H1 (cell line): Measurements from ENCODE around the gene HK1.

ENCODE experiments used
- CHD2 ChIP-seq: IDR thresholded peaks from 2 replicates; pipeline ENCODE4 v1.6.1; 2012; ENCODE audit warnings: low read length, improper control_type of control experiment
- CREB1 ChIP-seq: IDR thresholded peaks from 2 replicates; pipeline ENCODE4 v1.6.1; 2012; ENCODE audit warnings: inconsistent platforms
- GABPA ChIP-seq: IDR thresholded peaks from 2 replicates; pipeline ENCODE4 v1.6.1; 2011; ENCODE audit warnings: mild to moderate bottlenecking, low read length, moderate library complexity, borderline replicate concordance; ENCODE audit not compliant: insufficient read depth
- HDAC2 ChIP-seq, 2 experiments: fragments of 300-600 bp in 1 of 2; sonication (generic) in 1 of 2; IDR thresholded peaks; 2 replicates each; pipeline ENCODE4 v1.6.1; 2011 to 2012; ENCODE audit warnings: low read depth in 2 of 2, low read length in 2 of 2, mild to moderate bottlenecking in 2 of 2, moderate library complexity in 2 of 2, borderline replicate concordance in 1 of 2, inconsistent platforms in 1 of 2
- JUN ChIP-seq: IDR thresholded peaks from 2 replicates; pipeline ENCODE4 v1.6.1; 2011; ENCODE audit warnings: low read depth, mild to moderate bottlenecking, improper control_type of control experiment, low read length
- KDM1A ChIP-seq: fragments of 200-600, 300-600 bp; sonication (generic); IDR thresholded peaks from 2 replicates; pipeline ENCODE4 v1.7.1; 2016; ENCODE audit warnings: mild to moderate bottlenecking, low read length, borderline replicate concordance
- MAX ChIP-seq: IDR thresholded peaks from 2 replicates; pipeline ENCODE4 v1.6.1; 2012; ENCODE audit warnings: inconsistent platforms
- PHF8 ChIP-seq: fragments of 200-600 bp; sonication (generic); conservative IDR thresholded peaks from 2 replicates; pipeline ENCODE4 v1.7.1; 2012; ENCODE audit warnings: low read depth, mild to moderate bottlenecking, inconsistent platforms, low read length, moderate library complexity
- POLR2A ChIP-seq, 2 experiments: IDR thresholded peaks; 1 replicate in 1 of 2; 2 replicates in 1 of 2; pipeline ENCODE4 v1.6.1; 2011; ENCODE audit warnings: low read depth in 2 of 2, low read length in 2 of 2, mild to moderate bottlenecking in 2 of 2; ENCODE audit errors: control extremely low read depth in 1 of 2
- RNF2 ChIP-seq: fragments of 200-900, 300-1000 bp; sonication (generic); IDR thresholded peaks from 2 replicates; pipeline ENCODE4 v1.7.1; 2016; ENCODE audit warnings: borderline replicate concordance, low read depth, mild to moderate bottlenecking, antibody characterized with exemption, low read length; ENCODE audit not compliant: poor library complexity, severe bottlenecking; ENCODE audit errors: missing control alignments
- TAF7 ChIP-seq: optimal IDR thresholded peaks from 2 replicates; pipeline ENCODE3; 2011; ENCODE audit warnings: low read depth, mild to moderate bottlenecking, inconsistent platforms, low read length, moderate library complexity, borderline replicate concordance
- YY1 ChIP-seq: IDR thresholded peaks from 2 replicates; pipeline ENCODE4 v1.6.1; 2011; ENCODE audit warnings: low read depth, mild to moderate bottlenecking, low read length
- TF ChIP-seq, protein P1 (sequence below), 3 experiments: IDR thresholded peaks; 1 replicate in 2 of 3; 2 replicates in 1 of 3; pipeline versions ENCODE4 v1.5.1 to v1.6.1; 2011; ENCODE audit warnings: low read length in 3 of 3, mild to moderate bottlenecking in 3 of 3, inconsistent platforms in 2 of 3, low read depth in 1 of 3, moderate library complexity in 1 of 3; ENCODE audit not compliant: insufficient read depth in 1 of 3; ENCODE audit errors: control extremely low read depth in 1 of 3
- TF ChIP-seq, protein P2 (sequence below): fragments of 300-600 bp; sonication (generic); IDR thresholded peaks from 2 replicates; pipeline ENCODE4 v1.7.1; 2012; ENCODE audit warnings: low read length, moderate library complexity, mild to moderate bottlenecking, inconsistent platforms; ENCODE audit not compliant: insufficient replicate concordance

- TF ChIP-seq MAX (no peak), JUN (no peak), POLR2A (IDR thresholded peaks at IDR 0.05; ENCODE audit: control extremely low read depth in 1 of 2, low read depth in 2 of 2, low read length in 2 of 2) (no peak), GABPA (no peak), CREB1 (no peak), KDM1A (no peak), PHF8 (no peak), TAF7 (no peak), HDAC2 (IDR thresholded peaks at IDR 0.05; ENCODE audit: borderline replicate concordance in 1 of 2, low read depth in 2 of 2, low read length in 2 of 2) (no peak), YY1 (no peak), CHD2 (no peak), RNF2 (no peak)
- TF ChIP-seq, protein P1, sequence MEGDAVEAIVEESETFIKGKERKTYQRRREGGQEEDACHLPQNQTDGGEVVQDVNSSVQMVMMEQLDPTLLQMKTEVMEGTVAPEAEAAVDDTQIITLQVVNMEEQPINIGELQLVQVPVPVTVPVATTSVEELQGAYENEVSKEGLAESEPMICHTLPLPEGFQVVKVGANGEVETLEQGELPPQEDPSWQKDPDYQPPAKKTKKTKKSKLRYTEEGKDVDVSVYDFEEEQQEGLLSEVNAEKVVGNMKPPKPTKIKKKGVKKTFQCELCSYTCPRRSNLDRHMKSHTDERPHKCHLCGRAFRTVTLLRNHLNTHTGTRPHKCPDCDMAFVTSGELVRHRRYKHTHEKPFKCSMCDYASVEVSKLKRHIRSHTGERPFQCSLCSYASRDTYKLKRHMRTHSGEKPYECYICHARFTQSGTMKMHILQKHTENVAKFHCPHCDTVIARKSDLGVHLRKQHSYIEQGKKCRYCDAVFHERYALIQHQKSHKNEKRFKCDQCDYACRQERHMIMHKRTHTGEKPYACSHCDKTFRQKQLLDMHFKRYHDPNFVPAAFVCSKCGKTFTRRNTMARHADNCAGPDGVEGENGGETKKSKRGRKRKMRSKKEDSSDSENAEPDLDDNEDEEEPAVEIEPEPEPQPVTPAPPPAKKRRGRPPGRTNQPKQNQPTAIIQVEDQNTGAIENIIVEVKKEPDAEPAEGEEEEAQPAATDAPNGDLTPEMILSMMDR (IDR thresholded peaks at IDR 0.05; ENCODE audit: control extremely low read depth in 1 of 3, insufficient read depth in 1 of 3, low read depth in 1 of 3, low read length in 3 of 3), result no peak
- TF ChIP-seq, protein P2, sequence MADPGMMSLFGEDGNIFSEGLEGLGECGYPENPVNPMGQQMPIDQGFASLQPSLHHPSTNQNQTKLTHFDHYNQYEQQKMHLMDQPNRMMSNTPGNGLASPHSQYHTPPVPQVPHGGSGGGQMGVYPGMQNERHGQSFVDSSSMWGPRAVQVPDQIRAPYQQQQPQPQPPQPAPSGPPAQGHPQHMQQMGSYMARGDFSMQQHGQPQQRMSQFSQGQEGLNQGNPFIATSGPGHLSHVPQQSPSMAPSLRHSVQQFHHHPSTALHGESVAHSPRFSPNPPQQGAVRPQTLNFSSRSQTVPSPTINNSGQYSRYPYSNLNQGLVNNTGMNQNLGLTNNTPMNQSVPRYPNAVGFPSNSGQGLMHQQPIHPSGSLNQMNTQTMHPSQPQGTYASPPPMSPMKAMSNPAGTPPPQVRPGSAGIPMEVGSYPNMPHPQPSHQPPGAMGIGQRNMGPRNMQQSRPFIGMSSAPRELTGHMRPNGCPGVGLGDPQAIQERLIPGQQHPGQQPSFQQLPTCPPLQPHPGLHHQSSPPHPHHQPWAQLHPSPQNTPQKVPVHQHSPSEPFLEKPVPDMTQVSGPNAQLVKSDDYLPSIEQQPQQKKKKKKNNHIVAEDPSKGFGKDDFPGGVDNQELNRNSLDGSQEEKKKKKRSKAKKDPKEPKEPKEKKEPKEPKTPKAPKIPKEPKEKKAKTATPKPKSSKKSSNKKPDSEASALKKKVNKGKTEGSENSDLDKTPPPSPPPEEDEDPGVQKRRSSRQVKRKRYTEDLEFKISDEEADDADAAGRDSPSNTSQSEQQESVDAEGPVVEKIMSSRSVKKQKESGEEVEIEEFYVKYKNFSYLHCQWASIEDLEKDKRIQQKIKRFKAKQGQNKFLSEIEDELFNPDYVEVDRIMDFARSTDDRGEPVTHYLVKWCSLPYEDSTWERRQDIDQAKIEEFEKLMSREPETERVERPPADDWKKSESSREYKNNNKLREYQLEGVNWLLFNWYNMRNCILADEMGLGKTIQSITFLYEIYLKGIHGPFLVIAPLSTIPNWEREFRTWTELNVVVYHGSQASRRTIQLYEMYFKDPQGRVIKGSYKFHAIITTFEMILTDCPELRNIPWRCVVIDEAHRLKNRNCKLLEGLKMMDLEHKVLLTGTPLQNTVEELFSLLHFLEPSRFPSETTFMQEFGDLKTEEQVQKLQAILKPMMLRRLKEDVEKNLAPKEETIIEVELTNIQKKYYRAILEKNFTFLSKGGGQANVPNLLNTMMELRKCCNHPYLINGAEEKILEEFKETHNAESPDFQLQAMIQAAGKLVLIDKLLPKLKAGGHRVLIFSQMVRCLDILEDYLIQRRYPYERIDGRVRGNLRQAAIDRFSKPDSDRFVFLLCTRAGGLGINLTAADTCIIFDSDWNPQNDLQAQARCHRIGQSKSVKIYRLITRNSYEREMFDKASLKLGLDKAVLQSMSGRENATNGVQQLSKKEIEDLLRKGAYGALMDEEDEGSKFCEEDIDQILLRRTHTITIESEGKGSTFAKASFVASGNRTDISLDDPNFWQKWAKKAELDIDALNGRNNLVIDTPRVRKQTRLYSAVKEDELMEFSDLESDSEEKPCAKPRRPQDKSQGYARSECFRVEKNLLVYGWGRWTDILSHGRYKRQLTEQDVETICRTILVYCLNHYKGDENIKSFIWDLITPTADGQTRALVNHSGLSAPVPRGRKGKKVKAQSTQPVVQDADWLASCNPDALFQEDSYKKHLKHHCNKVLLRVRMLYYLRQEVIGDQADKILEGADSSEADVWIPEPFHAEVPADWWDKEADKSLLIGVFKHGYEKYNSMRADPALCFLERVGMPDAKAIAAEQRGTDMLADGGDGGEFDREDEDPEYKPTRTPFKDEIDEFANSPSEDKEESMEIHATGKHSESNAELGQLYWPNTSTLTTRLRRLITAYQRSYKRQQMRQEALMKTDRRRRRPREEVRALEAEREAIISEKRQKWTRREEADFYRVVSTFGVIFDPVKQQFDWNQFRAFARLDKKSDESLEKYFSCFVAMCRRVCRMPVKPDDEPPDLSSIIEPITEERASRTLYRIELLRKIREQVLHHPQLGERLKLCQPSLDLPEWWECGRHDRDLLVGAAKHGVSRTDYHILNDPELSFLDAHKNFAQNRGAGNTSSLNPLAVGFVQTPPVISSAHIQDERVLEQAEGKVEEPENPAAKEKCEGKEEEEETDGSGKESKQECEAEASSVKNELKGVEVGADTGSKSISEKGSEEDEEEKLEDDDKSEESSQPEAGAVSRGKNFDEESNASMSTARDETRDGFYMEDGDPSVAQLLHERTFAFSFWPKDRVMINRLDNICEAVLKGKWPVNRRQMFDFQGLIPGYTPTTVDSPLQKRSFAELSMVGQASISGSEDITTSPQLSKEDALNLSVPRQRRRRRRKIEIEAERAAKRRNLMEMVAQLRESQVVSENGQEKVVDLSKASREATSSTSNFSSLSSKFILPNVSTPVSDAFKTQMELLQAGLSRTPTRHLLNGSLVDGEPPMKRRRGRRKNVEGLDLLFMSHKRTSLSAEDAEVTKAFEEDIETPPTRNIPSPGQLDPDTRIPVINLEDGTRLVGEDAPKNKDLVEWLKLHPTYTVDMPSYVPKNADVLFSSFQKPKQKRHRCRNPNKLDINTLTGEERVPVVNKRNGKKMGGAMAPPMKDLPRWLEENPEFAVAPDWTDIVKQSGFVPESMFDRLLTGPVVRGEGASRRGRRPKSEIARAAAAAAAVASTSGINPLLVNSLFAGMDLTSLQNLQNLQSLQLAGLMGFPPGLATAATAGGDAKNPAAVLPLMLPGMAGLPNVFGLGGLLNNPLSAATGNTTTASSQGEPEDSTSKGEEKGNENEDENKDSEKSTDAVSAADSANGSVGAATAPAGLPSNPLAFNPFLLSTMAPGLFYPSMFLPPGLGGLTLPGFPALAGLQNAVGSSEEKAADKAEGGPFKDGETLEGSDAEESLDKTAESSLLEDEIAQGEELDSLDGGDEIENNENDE, result no peak
Measured at GRCh38 chr10:69419744-69420126, 141.4 kb downstream of the HK1 start.
